MM.1S (cell line): ENCODE data around the gene ADGRD1.

Experiments used
- DNase-seq: peaks from one replicate; pipeline ENCODE4 v3.0.0-alpha.2; 2015
- H2AFZ ChIP-seq: fragments of 300-600 bp; sonication (generic); 2 replicates; pipeline ENCODE4 v1.6.0; 2016; ENCODE audit warnings: antibody characterized with exemption, low read length
- H3F3A ChIP-seq: fragments of 300-600 bp; sonication (generic); 2 replicates; pipeline ENCODE4 v1.6.1; 2016; ENCODE audit warnings: mild to moderate bottlenecking, antibody characterized with exemption, low read length, moderate library complexity, mixed read lengths; ENCODE audit not compliant: insufficient read depth
- H3K27ac ChIP-seq: fragments of 300-600 bp; sonication (generic); 2 replicates; pipeline ENCODE4 v1.5.1; 2016; ENCODE audit warnings: mild to moderate bottlenecking, low read length
- H3K27me3 ChIP-seq: fragments of 300-600 bp; sonication (generic); replicated peaks from 2 replicates; pipeline ENCODE4 v1.6.0; 2016; ENCODE audit warnings: low read length; ENCODE audit not compliant: insufficient read depth
- H3K36me3 ChIP-seq: fragments of 300-600 bp; sonication (generic); replicated peaks from 2 replicates; pipeline ENCODE4 v1.6.1; 2016; ENCODE audit warnings: mild to moderate bottlenecking, low read length, mixed read lengths; ENCODE audit not compliant: insufficient read depth
- H3K4me1 ChIP-seq: fragments of 300-600 bp; sonication (generic); 2 replicates; pipeline ENCODE4 v1.6.1; 2016; ENCODE audit warnings: low read length, mixed read lengths
- H3K4me2 ChIP-seq: fragments of 300-600 bp; sonication (generic); 2 replicates; pipeline ENCODE4 v1.6.0; 2016; ENCODE audit warnings: low read depth, low read length
- H3K4me3 ChIP-seq: fragments of 300-600 bp; sonication (generic); 2 replicates; pipeline ENCODE4 v1.5.1; 2016; ENCODE audit warnings: low read length, mixed read lengths
- H3K79me2 ChIP-seq: fragments of 300-600 bp; sonication (generic); 2 replicates; pipeline ENCODE4 v1.6.1; 2016; ENCODE audit warnings: mixed run types, low read length, mixed read lengths
- H3K9ac ChIP-seq: fragments of 300-600 bp; sonication (generic); 2 replicates; pipeline ENCODE4 v1.6.1; 2016; ENCODE audit warnings: low read length, mixed read lengths
- H3K9me2 ChIP-seq: fragments of 300-600 bp; sonication (generic); replicated peaks from 2 replicates; pipeline ENCODE4 v1.6.1; 2016; ENCODE audit warnings: mild to moderate bottlenecking, low read length, mixed read lengths; ENCODE audit not compliant: insufficient read depth
- H3K9me3 ChIP-seq: fragments of 300-600 bp; sonication (generic); replicated peaks from 2 replicates; pipeline ENCODE4 v1.6.1; 2016; ENCODE audit warnings: mild to moderate bottlenecking, low read length, mixed read lengths; ENCODE audit not compliant: insufficient read depth
- H4K20me1 ChIP-seq: fragments of 300-600 bp; sonication (generic); 2 replicates; pipeline ENCODE4 v1.6.1; 2016; ENCODE audit warnings: mild to moderate bottlenecking, low read length, moderate library complexity, mixed read lengths; ENCODE audit not compliant: insufficient read depth
- EZH2 ChIP-seq: fragments of 300-600 bp; sonication (generic); optimal IDR thresholded peaks from 2 replicates; pipeline ENCODE3; 2017; ENCODE audit warnings: low read depth, mild to moderate bottlenecking, antibody characterized with exemption, low read length, mixed read lengths
- EZH2phosphoT487 ChIP-seq: fragments of 300-600 bp; sonication (generic); IDR thresholded peaks from 2 replicates; pipeline ENCODE4 v1.6.1; 2018; ENCODE audit warnings: antibody characterized with exemption, low read length
- TF ChIP-seq, protein P1 (sequence below): fragments of 300-600 bp; sonication (generic); IDR thresholded peaks from 2 replicates; pipeline ENCODE4 v1.5.1; 2016; ENCODE audit warnings: antibody characterized with exemption, low read length, mixed read lengths

ADGRD1 gene

DNA sequence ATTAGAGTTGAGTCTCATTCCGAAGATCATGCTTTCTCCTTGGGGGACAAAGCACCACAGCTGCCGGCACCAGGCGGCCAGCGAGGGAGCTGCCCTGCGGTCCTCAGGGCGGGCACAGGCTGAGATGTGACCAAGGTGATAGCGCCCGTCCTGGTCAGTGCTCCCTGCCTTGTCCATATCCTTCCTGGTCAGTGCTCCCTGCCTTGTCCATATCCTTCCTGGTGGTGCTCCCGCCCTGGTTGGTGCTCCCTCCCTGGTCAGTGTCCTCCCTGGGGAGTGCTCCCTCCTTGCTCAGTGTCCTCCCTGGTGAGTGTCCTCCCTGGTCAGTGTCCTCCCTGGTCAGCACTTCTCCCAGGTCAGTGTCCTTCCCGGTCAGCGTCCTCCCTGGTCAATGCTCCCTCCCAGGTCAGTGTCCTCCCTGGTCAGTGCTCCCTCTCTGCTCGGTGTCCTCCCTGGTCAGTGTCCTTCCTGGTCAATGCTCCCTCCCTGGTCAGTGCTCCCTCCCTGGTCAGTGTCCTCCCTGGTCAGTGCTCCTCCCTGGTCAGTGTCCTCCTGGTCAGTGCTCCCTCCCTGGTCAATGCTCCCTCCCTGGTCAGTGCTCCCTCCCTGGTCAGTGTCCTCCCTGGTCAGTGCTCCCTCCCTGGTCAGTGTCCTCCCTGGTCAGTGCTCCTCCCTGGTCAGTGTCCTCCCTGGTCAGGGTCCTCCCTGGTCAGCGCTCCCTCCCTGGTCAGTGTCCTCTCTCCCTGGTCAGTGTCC lies 92.2 kb downstream of the ADGRD1 start:
- Histone ChIP-seq H2AFZ (no peak overlapping the region), H4K20me1 (no peaks in the 10 kb centered on the region), H3F3A (no peaks in the 10 kb centered on the region), H3K9ac (no peak overlapping the region), H3K36me3 (no peaks in the 10 kb centered on the region), H3K79me2 (no peaks in the 10 kb centered on the region), H3K27me3 (peaks cover 7% of the 10 kb centered on the region; the same call in 1 of the 2 replicates), H3K9me3 (no peaks in the 10 kb centered on the region), H3K4me2 (no peak overlapping the region), H3K9me2 (no peaks in the 10 kb centered on the region), H3K4me1 (no peaks in the 10 kb centered on the region), H3K4me3 (no peak overlapping the region), H3K27ac (no peak overlapping the region)
- TF ChIP-seq EZH2 (no peak), EZH2phosphoT487 (no peak)
- TF ChIP-seq, protein P1, sequence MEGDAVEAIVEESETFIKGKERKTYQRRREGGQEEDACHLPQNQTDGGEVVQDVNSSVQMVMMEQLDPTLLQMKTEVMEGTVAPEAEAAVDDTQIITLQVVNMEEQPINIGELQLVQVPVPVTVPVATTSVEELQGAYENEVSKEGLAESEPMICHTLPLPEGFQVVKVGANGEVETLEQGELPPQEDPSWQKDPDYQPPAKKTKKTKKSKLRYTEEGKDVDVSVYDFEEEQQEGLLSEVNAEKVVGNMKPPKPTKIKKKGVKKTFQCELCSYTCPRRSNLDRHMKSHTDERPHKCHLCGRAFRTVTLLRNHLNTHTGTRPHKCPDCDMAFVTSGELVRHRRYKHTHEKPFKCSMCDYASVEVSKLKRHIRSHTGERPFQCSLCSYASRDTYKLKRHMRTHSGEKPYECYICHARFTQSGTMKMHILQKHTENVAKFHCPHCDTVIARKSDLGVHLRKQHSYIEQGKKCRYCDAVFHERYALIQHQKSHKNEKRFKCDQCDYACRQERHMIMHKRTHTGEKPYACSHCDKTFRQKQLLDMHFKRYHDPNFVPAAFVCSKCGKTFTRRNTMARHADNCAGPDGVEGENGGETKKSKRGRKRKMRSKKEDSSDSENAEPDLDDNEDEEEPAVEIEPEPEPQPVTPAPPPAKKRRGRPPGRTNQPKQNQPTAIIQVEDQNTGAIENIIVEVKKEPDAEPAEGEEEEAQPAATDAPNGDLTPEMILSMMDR: no peak
- no peak for DNase-seq

DNA sequence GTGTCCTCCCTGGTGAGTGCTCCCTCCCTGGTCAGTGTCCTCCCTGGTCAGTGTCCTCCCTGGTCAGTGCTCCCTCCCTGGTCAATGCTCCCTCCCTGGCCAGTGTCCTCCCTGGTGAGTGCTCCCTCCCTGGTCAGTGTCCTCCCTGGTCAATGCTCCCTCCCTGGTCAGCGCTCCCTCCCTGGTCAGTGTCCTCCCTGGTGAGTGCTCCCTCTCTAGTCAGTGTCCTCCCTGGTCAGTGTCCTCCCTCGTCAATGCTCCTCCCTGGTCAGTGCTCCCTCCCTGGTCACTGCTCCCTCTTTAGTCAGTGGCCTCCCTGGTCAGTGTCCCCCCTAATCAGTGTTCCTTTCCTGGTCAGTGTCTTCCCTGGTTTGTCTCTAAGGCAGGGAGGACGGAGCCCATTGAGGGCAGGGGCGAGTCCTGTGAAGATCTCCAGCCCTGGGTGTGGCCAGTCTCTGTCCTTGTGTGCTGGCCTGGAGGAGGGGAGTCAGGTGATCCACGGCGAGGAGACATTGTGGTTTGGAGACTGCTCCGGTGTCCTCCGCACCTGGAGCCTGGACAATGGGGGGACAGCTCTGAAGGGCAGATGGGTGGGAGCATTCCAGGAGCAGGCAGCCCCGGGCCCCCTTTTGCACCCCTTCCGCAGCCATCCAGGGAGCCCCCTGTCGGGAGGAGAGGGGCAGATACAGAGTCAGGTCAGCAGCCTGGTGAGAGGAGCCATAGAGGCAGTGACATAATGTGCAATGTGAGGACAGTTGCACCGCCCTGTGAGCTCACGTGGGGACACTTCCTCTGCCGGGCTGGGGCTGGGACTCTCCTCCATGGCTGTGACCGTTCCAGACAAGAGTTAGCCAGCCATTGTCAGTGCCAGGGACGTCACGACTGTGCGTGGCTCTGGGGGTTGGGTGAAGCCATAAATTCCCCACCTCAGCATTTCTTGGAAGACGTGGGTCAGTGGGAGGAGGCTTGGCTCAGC lies 93.4 kb downstream of the ADGRD1 start:
- Histone ChIP-seq H3K4me1 (no peaks in the 10 kb centered on the region), H3K27ac (no peak overlapping the region), H3K9ac (no peak overlapping the region), H3K36me3 (no peaks in the 10 kb centered on the region), H3K4me3 (no peak overlapping the region), H4K20me1 (no peaks in the 10 kb centered on the region), H3K9me3 (no peaks in the 10 kb centered on the region), H3K79me2 (no peaks in the 10 kb centered on the region), H3K27me3 (peaks cover 3% of the 10 kb centered on the region; the same call in 1 of the 2 replicates), H2AFZ (no peak overlapping the region), H3K9me2 (no peaks in the 10 kb centered on the region), H3F3A (no peaks in the 10 kb centered on the region), H3K4me2 (no peak overlapping the region)
- DNase-seq: no peak
- TF ChIP-seq, protein P1: no peak
- TF ChIP-seq EZH2phosphoT487 (no peak), EZH2 (no peak)

DNA sequence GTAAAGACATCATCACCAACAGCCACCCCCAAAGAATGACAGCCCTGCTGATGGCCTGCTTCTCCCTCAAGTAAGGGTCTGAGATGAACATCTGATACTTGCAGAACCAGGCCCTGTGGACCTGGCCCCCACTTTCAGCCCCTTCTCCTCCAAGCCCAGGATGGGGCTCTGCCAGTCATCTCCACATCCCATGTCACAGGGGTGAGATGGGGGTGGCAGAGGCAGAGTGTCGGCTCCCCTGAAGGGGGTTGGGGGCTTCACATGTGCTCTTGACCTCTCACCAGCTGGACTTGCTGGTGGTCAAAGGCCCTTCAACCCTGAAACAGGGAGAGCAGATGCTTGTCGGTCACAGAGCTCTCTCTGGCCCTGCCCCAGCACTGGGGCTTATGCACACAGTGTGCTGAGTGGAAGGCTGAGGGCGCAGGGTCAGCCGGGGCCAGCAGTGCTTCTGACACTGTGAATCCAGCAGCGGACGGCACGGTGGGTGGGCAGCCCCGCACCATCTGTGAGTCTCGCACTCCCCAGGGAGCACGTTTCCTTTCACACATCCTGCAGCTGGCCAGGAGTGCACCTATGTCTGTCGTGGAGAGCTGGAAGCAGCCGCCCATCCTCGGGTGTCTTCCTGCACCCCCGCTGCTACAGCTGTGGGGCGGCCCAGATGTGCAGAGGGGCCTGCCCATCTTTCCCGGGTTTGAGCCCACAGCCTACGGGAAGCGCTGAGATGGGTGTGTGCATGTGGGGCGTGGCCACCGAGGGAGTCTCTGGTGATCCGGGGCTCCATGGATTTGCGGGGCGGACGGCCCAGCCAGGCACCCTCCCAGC lies 94.3 kb downstream of the ADGRD1 start:
- Histone ChIP-seq H2AFZ (no peak overlapping the region), H3K4me3 (no peak overlapping the region), H4K20me1 (no peaks in the 10 kb centered on the region), H3K4me1 (no peaks in the 10 kb centered on the region), H3K9me2 (no peaks in the 10 kb centered on the region), H3K9me3 (no peaks in the 10 kb centered on the region), H3K27ac (no peak overlapping the region), H3K9ac (no peak overlapping the region), H3K36me3 (no peaks in the 10 kb centered on the region), H3K4me2 (no peak overlapping the region), H3K79me2 (no peaks in the 10 kb centered on the region), H3K27me3 (peaks cover 3% of the 10 kb centered on the region; the same call in 1 of the 2 replicates), H3F3A (no peaks in the 10 kb centered on the region)
- TF ChIP-seq, protein P1: no peak
- no peak for TF ChIP-seq EZH2phosphoT487
- TF ChIP-seq EZH2: no peak
- no peak for DNase-seq
